Duodenal mucosa (tissue), 2 donors: Measurements from ENCODE around the gene CAMK2B.

Experiments used
- H3K27ac ChIP-seq: one replicate; pipeline ENCODE4 v1.7.0; 2013; ENCODE audit warnings: low read depth, low read length
- H3K27me3 ChIP-seq, 2 donors: one replicate each; pipeline ENCODE4 v1.7.0; 2013; ENCODE audit warnings: low read length in 2 of 2, control low read depth in 1 of 2; ENCODE audit not compliant: insufficient read depth in 2 of 2, control insufficient read depth in 1 of 2
- H3K36me3 ChIP-seq, 2 donors: one replicate each; pipeline ENCODE4 v1.7.0; 2013; ENCODE audit warnings: low read length in 2 of 2, control low read depth in 1 of 2; ENCODE audit not compliant: insufficient read depth in 2 of 2, control insufficient read depth in 1 of 2
- H3K4me1 ChIP-seq, 2 donors: one replicate each; pipeline ENCODE4 v1.7.0; 2013; ENCODE audit warnings: low read length in 2 of 2, control low read depth in 1 of 2; ENCODE audit not compliant: insufficient read depth in 2 of 2, control insufficient read depth in 1 of 2
- H3K4me3 ChIP-seq, 2 donors: one replicate each; pipeline ENCODE4 v1.7.0; 2013; ENCODE audit warnings: low read length in 2 of 2, low read depth in 1 of 2
- H3K9ac ChIP-seq, 2 donors: one replicate each; pipeline ENCODE4 v1.7.0; 2013; ENCODE audit warnings: low read length in 2 of 2, low read depth in 1 of 2
- H3K9me3 ChIP-seq, 2 donors: one replicate each; pipeline ENCODE4 v1.7.0; 2013; ENCODE audit warnings: low read length in 2 of 2, control low read depth in 1 of 2; ENCODE audit not compliant: control insufficient read depth in 1 of 2

The CAMK2B gene

GRCh38 chr7:44275957-44276570 is 49.3 kb downstream of the CAMK2B start:
- Histone ChIP-seq H3K4me1 (no peaks in the 10 kb centered on the region), H3K27me3 (no peaks in the 10 kb centered on the region), H3K4me3 (no peak overlapping the region), H3K9me3 (no peaks in the 10 kb centered on the region), H3K27ac (no peak overlapping the region), H3K9ac (no peak overlapping the region), H3K36me3 (no peaks in the 10 kb centered on the region)

GRCh38 chr7:44275146-44275545 is 50.2 kb downstream of the CAMK2B start:
- Histone ChIP-seq H3K27me3 (no peaks in the 10 kb centered on the region), H3K4me1 (no peaks in the 10 kb centered on the region), H3K27ac (no peak overlapping the region), H3K9ac (no peak overlapping the region), H3K9me3 (no peaks in the 10 kb centered on the region), H3K36me3 (no peaks in the 10 kb centered on the region), H3K4me3 (no peak overlapping the region)

GRCh38 chr7:44274623-44274975 is 50.8 kb downstream of the CAMK2B start:
- no peak overlapping the region for H3K27ac ChIP-seq
- no peaks in the 10 kb centered on the region for H3K36me3 ChIP-seq
- no peak overlapping the region for H3K4me3 ChIP-seq
- H3K9ac ChIP-seq: no peak overlapping the region
- no peaks in the 10 kb centered on the region for H3K9me3 ChIP-seq
- no peaks in the 10 kb centered on the region for H3K4me1 ChIP-seq
- H3K27me3 ChIP-seq: no peaks in the 10 kb centered on the region

GRCh38 chr7:44273681-44274622 is 51.4 kb downstream of the CAMK2B start:
- Histone ChIP-seq H3K9ac (no peak overlapping the region), H3K4me1 (no peaks in the 10 kb centered on the region), H3K4me3 (no peak overlapping the region), H3K27ac (no peak overlapping the region), H3K36me3 (no peaks in the 10 kb centered on the region), H3K27me3 (no peaks in the 10 kb centered on the region), H3K9me3 (no peaks in the 10 kb centered on the region)

GRCh38 chr7:44272981-44273380 is 52.4 kb downstream of the CAMK2B start:
- Histone ChIP-seq H3K4me3 (no peak overlapping the region), H3K27ac (no peak overlapping the region), H3K27me3 (no peaks in the 10 kb centered on the region), H3K36me3 (no peaks in the 10 kb centered on the region), H3K4me1 (no peaks in the 10 kb centered on the region), H3K9me3 (no peaks in the 10 kb centered on the region), H3K9ac (no peak overlapping the region)

GRCh38 chr7:44272456-44272855 is 52.9 kb downstream of the CAMK2B start:
- H3K27ac ChIP-seq: no peak overlapping the region
- no peaks in the 10 kb centered on the region for H3K4me1 ChIP-seq

GRCh38 chr7:44269943-44270493 is 55.4 kb downstream of the CAMK2B start:
- no peaks in the 10 kb centered on the region for H3K9me3 ChIP-seq
- H3K27ac ChIP-seq: no peak overlapping the region
- no peak overlapping the region for H3K9ac ChIP-seq
- no peaks in the 10 kb centered on the region for H3K36me3 ChIP-seq
- peaks cover 2 to 3% of the 10 kb centered on the region in 2 donors for H3K27me3 ChIP-seq
- H3K4me3 ChIP-seq: no peak overlapping the region
- H3K4me1 ChIP-seq: no peaks in the 10 kb centered on the region

More at GRCh38 chr7:44272456-44272855, 52.9 kb downstream of the CAMK2B start:
- Histone ChIP-seq H3K27me3 (no peaks in the 10 kb centered on the region), H3K9me3 (no peaks in the 10 kb centered on the region), H3K4me3 (no peak overlapping the region), H3K36me3 (no peaks in the 10 kb centered on the region), H3K9ac (no peak overlapping the region)

GRCh38 chr7:44269417-44269816 is 56.0 kb downstream of the CAMK2B start:
- peaks cover 5 to 6% of the 10 kb centered on the region in 2 donors for H3K27me3 ChIP-seq
- no peak overlapping the region for H3K4me3 ChIP-seq
- no peaks in the 10 kb centered on the region for H3K9me3 ChIP-seq
- no peaks in the 10 kb centered on the region for H3K36me3 ChIP-seq
- no peak overlapping the region for H3K9ac ChIP-seq
- H3K4me1 ChIP-seq: no peaks in the 10 kb centered on the region
- H3K27ac ChIP-seq: no peak overlapping the region

- no peak overlapping the region for H3K9ac ChIP-seq
- no peak overlapping the region for H3K27ac ChIP-seq
- H3K9me3 ChIP-seq: no peaks in the 10 kb centered on the region
- peaks cover 5 to 6% of the 10 kb centered on the region in 2 donors for H3K27me3 ChIP-seq
- H3K4me3 ChIP-seq: no peak overlapping the region
- no peaks in the 10 kb centered on the region for H3K4me1 ChIP-seq
- H3K36me3 ChIP-seq: no peaks in the 10 kb centered on the region
Observed at GRCh38 chr7:44268671-44269070, 56.7 kb downstream of the CAMK2B start.

GRCh38 chr7:44267719-44268421 is 57.5 kb downstream of the CAMK2B start:
- Histone ChIP-seq H3K27ac (no peak overlapping the region), H3K4me1 (no peaks in the 10 kb centered on the region), H3K4me3 (no peak overlapping the region), H3K27me3 (peaks cover 5 to 6% of the 10 kb centered on the region in 2 donors), H3K36me3 (no peaks in the 10 kb centered on the region), H3K9ac (no peak overlapping the region), H3K9me3 (no peaks in the 10 kb centered on the region)
